BE2C (cell line): Measurements from ENCODE around the gene SLC22A23.

Experiments
- DNase-seq: peaks from one replicate; pipeline ENCODE4 v3.0.0-alpha.2; 2020
- H3K27me3 ChIP-seq: fragments of 250-450 bp; sonication (Bioruptor Pico); 2 replicates; pipeline ENCODE4 v1.5.1; 2020; ENCODE audit warnings: mild to moderate bottlenecking
- H3K36me3 ChIP-seq: fragments of 250-450 bp; sonication (Bioruptor Pico); 2 replicates; pipeline ENCODE4 v1.5.1; 2020; ENCODE audit warnings: mild to moderate bottlenecking
- H3K4me1 ChIP-seq: fragments of 250-450 bp; sonication (Bioruptor Pico); 2 replicates; pipeline ENCODE4 v1.5.1; 2020
- H3K4me3 ChIP-seq: 2 replicates; pipeline ENCODE4 v1.5.1; 2011; ENCODE audit warnings: low read depth, low read length
- H3K9me3 ChIP-seq: fragments of 250-450 bp; sonication (Bioruptor Pico); 2 replicates; pipeline ENCODE4 v1.5.1; 2020
- CTCF ChIP-seq: IDR thresholded peaks from 2 replicates; pipeline ENCODE4 v1.5.1; 2012; ENCODE audit warnings: mild to moderate bottlenecking, low read depth, low read length

The SLC22A23 gene

GRCh38 chr6:3328145-3328544 lies 128.7 kb downstream of the SLC22A23 start:
- TF ChIP-seq CTCF, result no peak
- 0 out of 2 replicates have a peak, but pooled peaks cover 2% of the 10 kb centered on the region for H3K27me3 ChIP-seq
- no peaks in the 10 kb centered on the region for H3K9me3 ChIP-seq
- H3K4me1 ChIP-seq, result no peaks in the 10 kb centered on the region
- H3K36me3 ChIP-seq, result no peaks in the 10 kb centered on the region
- no peak overlapping the region for H3K4me3 ChIP-seq
- DNase-seq, result no peak

GRCh38 chr6:3327403-3327802 lies 129.4 kb downstream of the SLC22A23 start:
- no peaks in the 10 kb centered on the region for H3K36me3 ChIP-seq
- TF ChIP-seq CTCF, result no peak
- H3K4me3 ChIP-seq, result no peak overlapping the region
- no peak for DNase-seq
- no peaks in the 10 kb centered on the region for H3K4me1 ChIP-seq
- H3K27me3 ChIP-seq, result no peaks in the 10 kb centered on the region
- no peaks in the 10 kb centered on the region for H3K9me3 ChIP-seq

GRCh38 chr6:3326981-3327380 lies 129.9 kb downstream of the SLC22A23 start:
- H3K27me3 ChIP-seq, result no peaks in the 10 kb centered on the region
- no peaks in the 10 kb centered on the region for H3K9me3 ChIP-seq
- no peaks in the 10 kb centered on the region for H3K4me1 ChIP-seq
- H3K36me3 ChIP-seq, result no peaks in the 10 kb centered on the region
- TF ChIP-seq CTCF, result no peak
- H3K4me3 ChIP-seq, result no peak overlapping the region
- no peak for DNase-seq

- no peak overlapping the region for H3K4me3 ChIP-seq
- H3K36me3 ChIP-seq, result no peaks in the 10 kb centered on the region
- TF ChIP-seq CTCF, result no peak
- H3K9me3 ChIP-seq, result no peaks in the 10 kb centered on the region
- H3K4me1 ChIP-seq, result no peaks in the 10 kb centered on the region
- no peak for DNase-seq
- H3K27me3 ChIP-seq, result no peaks in the 10 kb centered on the region
Measured at GRCh38 chr6:3326184-3326971, 130.5 kb downstream of the SLC22A23 start.

GRCh38 chr6:3325210-3325609 lies 131.6 kb downstream of the SLC22A23 start:
- H3K4me1 ChIP-seq, result no peaks in the 10 kb centered on the region
- TF ChIP-seq CTCF, result no peak
- no peaks in the 10 kb centered on the region for H3K36me3 ChIP-seq
- no peak overlapping the region for H3K4me3 ChIP-seq
- H3K27me3 ChIP-seq, result peaks cover 3% of the 10 kb centered on the region; the same call in 1 of the 2 replicates
- H3K9me3 ChIP-seq, result no peaks in the 10 kb centered on the region
- no peak for DNase-seq

- Histone ChIP-seq H3K36me3 (no peaks in the 10 kb centered on the region), H3K4me3 (no peak overlapping the region), H3K27me3 (peaks cover 3% of the 10 kb centered on the region; the same call in 1 of the 2 replicates), H3K4me1 (no peaks in the 10 kb centered on the region), H3K9me3 (no peaks in the 10 kb centered on the region)
- DNase-seq, result no peak
- TF ChIP-seq CTCF, result no peak
Measured at GRCh38 chr6:3324262-3324942, 132.4 kb downstream of the SLC22A23 start.
